ENCODE measurements around the gene MYLK2.
A peak's percentile ranks its signal among the peaks of the same experiment; 100 is the strongest.

Gene MYLK2

DNA sequence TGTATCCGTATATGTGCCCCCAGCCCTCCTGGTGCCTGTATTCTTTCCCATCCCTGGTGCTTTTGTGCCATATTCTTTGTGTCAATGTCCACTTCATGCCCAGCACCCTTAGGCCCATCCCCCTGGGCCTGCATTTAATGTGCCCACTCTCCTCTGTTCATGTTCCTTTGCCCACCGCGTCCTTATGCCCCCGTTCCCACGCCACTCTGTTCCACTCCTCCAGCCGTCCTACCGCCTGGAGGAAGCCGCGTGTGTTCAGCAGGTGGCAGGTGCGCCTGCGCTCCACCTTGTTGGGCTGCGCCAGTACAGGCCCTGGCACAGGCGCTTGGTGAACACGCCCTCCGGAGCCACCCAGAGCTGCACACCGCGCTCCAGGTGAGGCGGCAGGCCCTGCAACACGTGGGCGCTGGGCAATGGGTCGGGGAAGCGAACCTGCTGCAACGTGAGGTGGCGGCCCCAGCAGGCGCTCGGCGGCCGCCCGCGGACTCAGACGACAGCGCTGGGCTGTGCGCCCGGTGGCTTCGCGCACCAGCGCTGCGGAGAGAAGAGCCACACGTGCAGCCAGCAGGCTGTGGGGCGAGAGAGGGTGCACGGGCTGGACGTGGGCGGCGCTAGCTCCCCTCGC is 30.3 kb downstream of the MYLK2 start:
- Histone ChIP-seq H2AFZ (ENCODE audit: low read length) (no peak overlapping the region), H2BK12ac (ENCODE audit: low read length) (peak overlapping the region; percentile 67), H3K18ac (ENCODE audit: low read length) (peak overlapping the region; percentile 44), H3K9me3 (replicated peaks in 1 of 2; ENCODE audit: control insufficient read depth in 2 of 2, insufficient read depth in 1 of 2, low read depth in 1 of 2, low read length in 2 of 2) (no peaks in the 10 kb centered on the region), H3K14ac (ENCODE audit: low read length) (no peak overlapping the region), H3K36me3 (replicated peaks in 1 of 2; ENCODE audit: control insufficient read depth in 2 of 2, insufficient read depth in 2 of 2, low read length in 2 of 2) (no peaks in the 10 kb centered on the region), H3K27ac (replicated peaks; ENCODE audit: low read length) (no peak overlapping the region), H3K27me3 (ENCODE audit: control insufficient read depth in 3 of 3, insufficient read depth in 3 of 3, low read depth in 1 of 3, low read length in 3 of 3) (peaks cover 0 to 39% (median 15%) of the 10 kb centered on the region in 3 experiments), H4K91ac (ENCODE audit: low read depth, low read length, poor library complexity) (no peak overlapping the region), H2BK15ac (ENCODE audit: low read length) (peak overlapping the region; percentile 73), H3K9ac (ENCODE audit: low read depth, low read length, poor library complexity) (no peak overlapping the region), H2BK120ac (ENCODE audit: low read depth, low read length) (peak overlapping the region; percentile 7), H3K23ac (ENCODE audit: low read depth, low read length, poor library complexity) (peak overlapping the region; percentile 49), H3K4me2 (ENCODE audit: insufficient read depth, low read length, poor library complexity, severe bottlenecking) (no peak overlapping the region), H3K4ac (ENCODE audit: low read length) (peak overlapping the region; percentile 6), H3K4me1 (ENCODE audit: control insufficient read depth in 2 of 2, insufficient read depth in 1 of 2, low read depth in 1 of 2, low read length in 2 of 2) (peaks cover 9 to 16% of the 10 kb centered on the region in 2 donors), H3K4me3 (ENCODE audit: low read length in 2 of 2) (peak overlapping the region in 1 of 2 donors; percentile 2), H4K8ac (ENCODE audit: low read depth, low read length) (no peak overlapping the region), H3K79me1 (ENCODE audit: low read depth, low read length) (no peaks in the 10 kb centered on the region), H2BK5ac (ENCODE audit: low read length) (no peak overlapping the region), H2AK5ac (ENCODE audit: low read depth, low read length) (peak overlapping the region; percentile 56)
- WGBS, 2 donors (ENCODE audit: extremely low coverage in 2 of 2, insufficient read length in 2 of 2, insufficient replicate concordance in 1 of 2): no CpG with 5 or more reads among the region's 45 CpGs
- DNase-seq (ENCODE audit: low spot score): no peak

- no peak overlapping the region for H3K4me2 ChIP-seq (ENCODE audit: insufficient read depth, low read length, poor library complexity, severe bottlenecking)
- no peak for DNase-seq (ENCODE audit: low spot score)
- no peak overlapping the region for H2AFZ ChIP-seq (ENCODE audit: low read length)
- no peak overlapping the region for H4K8ac ChIP-seq (ENCODE audit: low read depth, low read length)
- H2BK15ac ChIP-seq (ENCODE audit: low read length): peak overlapping the region; percentile 42
- no peak overlapping the region for H3K14ac ChIP-seq (ENCODE audit: low read length)
- no peak overlapping the region for H3K27ac ChIP-seq (replicated peaks; ENCODE audit: low read length)
- no peak overlapping the region for H3K4ac ChIP-seq (ENCODE audit: low read length)
- no peak overlapping the region for H3K18ac ChIP-seq (ENCODE audit: low read length)
- H4K91ac ChIP-seq (ENCODE audit: low read depth, low read length, poor library complexity): no peak overlapping the region
- no peak overlapping the region for H3K9ac ChIP-seq (ENCODE audit: low read depth, low read length, poor library complexity)
- no peaks in the 10 kb centered on the region for H3K36me3 ChIP-seq (replicated peaks in 1 of 2; ENCODE audit: control insufficient read depth in 2 of 2, insufficient read depth in 2 of 2, low read length in 2 of 2)
- no peak overlapping the region for H2BK5ac ChIP-seq (ENCODE audit: low read length)
- H2AK5ac ChIP-seq (ENCODE audit: low read depth, low read length): no peak overlapping the region
- H3K4me3 ChIP-seq (ENCODE audit: low read length in 2 of 2): no peak overlapping the region
- H3K9me3 ChIP-seq (replicated peaks in 1 of 2; ENCODE audit: control insufficient read depth in 2 of 2, insufficient read depth in 1 of 2, low read depth in 1 of 2, low read length in 2 of 2): no peaks in the 10 kb centered on the region
- H3K27me3 ChIP-seq (ENCODE audit: control insufficient read depth in 3 of 3, insufficient read depth in 3 of 3, low read depth in 1 of 3, low read length in 3 of 3): peaks cover 0 to 57% (median 15%) of the 10 kb centered on the region in 3 experiments
- WGBS, 2 donors (ENCODE audit: extremely low coverage in 2 of 2, insufficient read length in 2 of 2, insufficient replicate concordance in 1 of 2): no CpG with 5 or more reads among the region's 11 CpGs
- H3K79me1 ChIP-seq (ENCODE audit: low read depth, low read length): no peaks in the 10 kb centered on the region
- no peak overlapping the region for H2BK120ac ChIP-seq (ENCODE audit: low read depth, low read length)
- peak overlapping the region; percentile 18 for H3K23ac ChIP-seq (ENCODE audit: low read depth, low read length, poor library complexity)
- peaks cover 0 to under 1% of the 10 kb centered on the region in 2 donors for H3K4me1 ChIP-seq (ENCODE audit: control insufficient read depth in 2 of 2, insufficient read depth in 1 of 2, low read depth in 1 of 2, low read length in 2 of 2)
- H2BK12ac ChIP-seq (ENCODE audit: low read length): no peak overlapping the region
Observed at GRCh38 chr20:31851240-31851955, 32.2 kb downstream of the MYLK2 start.

- no peaks in the 10 kb centered on the region for H3K4me1 ChIP-seq (ENCODE audit: control insufficient read depth in 2 of 2, insufficient read depth in 1 of 2, low read depth in 1 of 2, low read length in 2 of 2)
- H2BK120ac ChIP-seq (ENCODE audit: low read depth, low read length): no peak overlapping the region
- H4K8ac ChIP-seq (ENCODE audit: low read depth, low read length): no peak overlapping the region
- H3K36me3 ChIP-seq (replicated peaks in 1 of 2; ENCODE audit: control insufficient read depth in 2 of 2, insufficient read depth in 2 of 2, low read length in 2 of 2): no peaks in the 10 kb centered on the region
- H3K27me3 ChIP-seq (ENCODE audit: control insufficient read depth in 3 of 3, insufficient read depth in 3 of 3, low read depth in 1 of 3, low read length in 3 of 3): peaks cover 0 to 60% (median 15%) of the 10 kb centered on the region in 3 experiments
- DNase-seq (ENCODE audit: low spot score): no peak
- no peak overlapping the region for H3K9ac ChIP-seq (ENCODE audit: low read depth, low read length, poor library complexity)
- no peaks in the 10 kb centered on the region for H3K9me3 ChIP-seq (replicated peaks in 1 of 2; ENCODE audit: control insufficient read depth in 2 of 2, insufficient read depth in 1 of 2, low read depth in 1 of 2, low read length in 2 of 2)
- H3K27ac ChIP-seq (replicated peaks; ENCODE audit: low read length): no peak overlapping the region
- H3K4ac ChIP-seq (ENCODE audit: low read length): no peak overlapping the region
- no peak overlapping the region for H2AK5ac ChIP-seq (ENCODE audit: low read depth, low read length)
- H3K14ac ChIP-seq (ENCODE audit: low read length): no peak overlapping the region
- WGBS, 2 donors (ENCODE audit: extremely low coverage in 2 of 2, insufficient read length in 2 of 2, insufficient replicate concordance in 1 of 2): no CpG with 5 or more reads among the region's 7 CpGs
- no peak overlapping the region for H3K18ac ChIP-seq (ENCODE audit: low read length)
- H2BK12ac ChIP-seq (ENCODE audit: low read length): no peak overlapping the region
- H4K91ac ChIP-seq (ENCODE audit: low read depth, low read length, poor library complexity): no peak overlapping the region
- H3K4me3 ChIP-seq (ENCODE audit: low read length in 2 of 2): no peak overlapping the region
- no peak overlapping the region for H2AFZ ChIP-seq (ENCODE audit: low read length)
- H3K4me2 ChIP-seq (ENCODE audit: insufficient read depth, low read length, poor library complexity, severe bottlenecking): no peak overlapping the region
- H3K79me1 ChIP-seq (ENCODE audit: low read depth, low read length): no peaks in the 10 kb centered on the region
- no peak overlapping the region for H3K23ac ChIP-seq (ENCODE audit: low read depth, low read length, poor library complexity)
- no peak overlapping the region for H2BK5ac ChIP-seq (ENCODE audit: low read length)
- H2BK15ac ChIP-seq (ENCODE audit: low read length): no peak overlapping the region
Observed at GRCh38 chr20:31853481-31853880, 34.3 kb downstream of the MYLK2 start.

DNA sequence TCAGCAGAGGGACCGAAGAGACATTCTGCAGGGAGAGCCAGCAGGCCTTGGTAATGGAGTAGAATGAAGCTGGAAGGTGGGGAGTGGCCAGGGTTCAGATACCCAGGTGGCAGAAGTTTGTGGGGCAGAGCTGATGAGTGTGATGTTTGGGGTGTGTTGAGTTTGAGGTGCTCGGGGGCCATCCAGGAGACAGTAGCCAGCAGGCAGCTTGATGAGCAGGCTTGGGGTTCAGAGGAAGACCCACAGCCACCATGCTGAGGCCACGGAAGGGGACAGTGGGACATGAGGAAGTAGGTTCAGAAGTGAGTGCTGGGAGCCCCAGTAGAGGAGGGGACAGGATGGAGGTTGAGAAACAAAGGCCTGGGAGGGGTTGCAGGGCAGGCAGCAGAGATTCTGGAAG is 37.4 kb downstream of the MYLK2 start:
- H4K8ac ChIP-seq (ENCODE audit: low read depth, low read length): no peak overlapping the region
- H3K27ac ChIP-seq (replicated peaks; ENCODE audit: low read length): no peak overlapping the region
- no peak for DNase-seq (ENCODE audit: low spot score)
- no peak overlapping the region for H3K9ac ChIP-seq (ENCODE audit: low read depth, low read length, poor library complexity)
- H3K27me3 ChIP-seq (ENCODE audit: control insufficient read depth in 3 of 3, insufficient read depth in 3 of 3, low read depth in 1 of 3, low read length in 3 of 3): peaks cover 0 to 34% (median 4%) of the 10 kb centered on the region in 3 experiments
- H3K18ac ChIP-seq (ENCODE audit: low read length): peak overlapping the region; percentile 51
- H3K9me3 ChIP-seq (replicated peaks in 1 of 2; ENCODE audit: control insufficient read depth in 2 of 2, insufficient read depth in 1 of 2, low read depth in 1 of 2, low read length in 2 of 2): no peaks in the 10 kb centered on the region
- no peak overlapping the region for H2BK12ac ChIP-seq (ENCODE audit: low read length)
- H3K4ac ChIP-seq (ENCODE audit: low read length): no peak overlapping the region
- peaks cover 9 to 13% of the 10 kb centered on the region in 2 donors for H3K4me1 ChIP-seq (ENCODE audit: control insufficient read depth in 2 of 2, insufficient read depth in 1 of 2, low read depth in 1 of 2, low read length in 2 of 2)
- H4K91ac ChIP-seq (ENCODE audit: low read depth, low read length, poor library complexity): no peak overlapping the region
- WGBS, 2 donors (ENCODE audit: extremely low coverage in 2 of 2, insufficient read length in 2 of 2, insufficient replicate concordance in 1 of 2): no CpG with 5 or more reads among the region's 3 CpGs
- no peak overlapping the region for H2BK5ac ChIP-seq (ENCODE audit: low read length)
- no peak overlapping the region for H2BK120ac ChIP-seq (ENCODE audit: low read depth, low read length)
- no peak overlapping the region for H3K4me2 ChIP-seq (ENCODE audit: insufficient read depth, low read length, poor library complexity, severe bottlenecking)
- H3K79me1 ChIP-seq (ENCODE audit: low read depth, low read length): no peaks in the 10 kb centered on the region
- H2AFZ ChIP-seq (ENCODE audit: low read length): no peak overlapping the region
- no peaks in the 10 kb centered on the region for H3K36me3 ChIP-seq (replicated peaks in 1 of 2; ENCODE audit: control insufficient read depth in 2 of 2, insufficient read depth in 2 of 2, low read length in 2 of 2)
- H3K23ac ChIP-seq (ENCODE audit: low read depth, low read length, poor library complexity): no peak overlapping the region
- no peak overlapping the region for H2AK5ac ChIP-seq (ENCODE audit: low read depth, low read length)
- H3K4me3 ChIP-seq (ENCODE audit: low read length in 2 of 2): no peak overlapping the region
- no peak overlapping the region for H3K14ac ChIP-seq (ENCODE audit: low read length)
- peak overlapping the region; percentile 5 for H2BK15ac ChIP-seq (ENCODE audit: low read length)

All from neuronal stem cell (in vitro differentiated cells).